Endodermal cell (in vitro differentiated cells): Measurements from ENCODE around the gene MMP12. TPM values are rescaled to one million over a fixed set of nuclear protein-coding genes. Genes with fewer than 3 reads are reported as not detected.

ENCODE experiments used
- DNase-seq: peaks from one replicate; pipeline ENCODE4 v3.0.0-alpha.2; 2017
- H3K27ac ChIP-seq: 2 replicates; pipeline ENCODE4 v1.5.1; 2013; ENCODE audit warnings: mild to moderate bottlenecking, low read depth, low read length, moderate library complexity
- H3K27me3 ChIP-seq: 2 replicates; pipeline ENCODE4 v1.6.1; 2013; ENCODE audit warnings: mild to moderate bottlenecking, low read length, moderate library complexity; ENCODE audit not compliant: insufficient read depth, control insufficient read depth, poor library complexity, severe bottlenecking
- H3K36me3 ChIP-seq: 2 replicates; pipeline ENCODE4 v1.7.0; 2013; ENCODE audit warnings: mild to moderate bottlenecking, low read length, moderate library complexity; ENCODE audit not compliant: control insufficient read depth, insufficient read depth
- H3K4me1 ChIP-seq: one replicate; pipeline ENCODE4 v1.7.0; 2013; ENCODE audit warnings: low read length; ENCODE audit not compliant: control insufficient read depth, insufficient read depth
- H3K4me3 ChIP-seq: 2 replicates; pipeline ENCODE4 v1.5.1; 2013; ENCODE audit warnings: mild to moderate bottlenecking, low read length, moderate library complexity
- H3K9ac ChIP-seq: 2 replicates; pipeline ENCODE4 v1.6.1; 2013; ENCODE audit warnings: mild to moderate bottlenecking, low read length, moderate library complexity; ENCODE audit not compliant: poor library complexity, severe bottlenecking; ENCODE audit errors: extremely low read depth
- H3K9me3 ChIP-seq: 2 replicates; pipeline ENCODE4 v1.6.1; 2013; ENCODE audit warnings: mild to moderate bottlenecking, low read length, moderate library complexity; ENCODE audit not compliant: control insufficient read depth
- H3K27ac Mint-ChIP-seq: 2 replicates; pipeline ENCODE4 v1.8.0; 2020; ENCODE audit warnings: mixed read lengths
- H3K27me3 Mint-ChIP-seq: 2 replicates; pipeline ENCODE4 v1.8.0; 2021; ENCODE audit warnings: mild to moderate bottlenecking, mixed read lengths; ENCODE audit not compliant: insufficient read depth
- H3K36me3 Mint-ChIP-seq: 2 replicates; pipeline ENCODE4 v1.8.0; 2020; ENCODE audit warnings: low read depth, mixed read lengths
- H3K4me1 Mint-ChIP-seq: 2 replicates; pipeline ENCODE4 v1.8.0; 2020; ENCODE audit warnings: mixed read lengths
- H3K4me3 Mint-ChIP-seq: 2 replicates; pipeline ENCODE4 v1.8.0; 2020; ENCODE audit warnings: mild to moderate bottlenecking, moderate library complexity, mixed read lengths
- H3K9me3 Mint-ChIP-seq: 2 replicates; pipeline ENCODE4 v1.8.0; 2020; ENCODE audit warnings: mild to moderate bottlenecking, mixed read lengths
- CTCF ChIP-seq: fragments of 200-600 bp; sonication (generic); conservative IDR thresholded peaks from 2 replicates; pipeline ENCODE4 v1.5.0; 2021; ENCODE audit warnings: antibody characterized with exemption, mild to moderate bottlenecking
- WGBS, 2 experiments: methylation state at CpG; one replicate each; pipeline versions ENCODE4 v1.1.5 to v1.1.7; 2013; ENCODE audit warnings: missing lambda C conversion rate in 2 of 2, mixed read lengths in 1 of 2; ENCODE audit not compliant: insufficient coverage in 1 of 2, insufficient read length in 1 of 2; 5-methylcytosine and 5-hydroxymethylcytosine counted together
- total RNA-seq, 2 donors: library from RNA; stranded (reverse); fragmentation: NEBNext Ultra II Directional in 1 of 2; extraction: Animal tissue kit (Norgen Biotek cat#: 25700) in 1 of 2; gene quantifications; 2 replicates in 1 of 2; 3 replicates in 1 of 2; pipeline ENCODE4 v1.2.1, GENCODE V29; 2021

The MMP12 gene
- total RNA-seq, 2 donors from 2014 or later: not detected

- H3K9me3 ChIP-seq: no peaks in the 10 kb centered on the region
- peaks cover 5% of the 10 kb centered on the region for H3K4me1 Mint-ChIP-seq
- WGBS, 2 experiments: 84 to 91% methylated on average over 3 of the region's 3 CpGs
- no peaks in the 10 kb centered on the region for H3K27me3 ChIP-seq
- no peaks in the 10 kb centered on the region for H3K27me3 Mint-ChIP-seq
- no peaks in the 10 kb centered on the region for H3K4me1 ChIP-seq
- H3K9me3 Mint-ChIP-seq: peaks cover 2% of the 10 kb centered on the region
- H3K27ac ChIP-seq: no peak overlapping the region
- no peaks in the 10 kb centered on the region for H3K36me3 ChIP-seq
- H3K36me3 Mint-ChIP-seq: no peaks in the 10 kb centered on the region
- H3K9ac ChIP-seq: no peak overlapping the region
- no peak overlapping the region for H3K4me3 ChIP-seq
- no peak for DNase-seq
- H3K27ac Mint-ChIP-seq: no peak overlapping the region
- H3K4me3 Mint-ChIP-seq: no peak overlapping the region
- TF ChIP-seq CTCF: no peak
These were observed 28.5 kb downstream of the MMP12 start for GRCh38 chr11:102846292-102846691.

GRCh38 chr11:102843489-102843888, 31.3 kb downstream of the MMP12 start, which contains the start of gene MMP3:
MMP3 (minus strand) TSS chr11:102843609; CDS start chr11:102843546, 63 bp downstream.
- peaks cover 5% of the 10 kb centered on the region for H3K4me1 Mint-ChIP-seq
- no peak for TF ChIP-seq CTCF
- Histone ChIP-seq H3K9ac (no peak within 1 kb of the TSS), H3K36me3 (no peaks in the 10 kb centered on the region), H3K4me3 (no peak within 1 kb of the TSS), H3K4me1 (no peaks in the 10 kb centered on the region), H3K27ac (no peak within 1 kb of the TSS), H3K27me3 (no peaks in the 10 kb centered on the region), H3K9me3 (no peaks in the 10 kb centered on the region)
- peaks cover 2% of the 10 kb centered on the region for H3K9me3 Mint-ChIP-seq
- no peaks in the 10 kb centered on the region for H3K36me3 Mint-ChIP-seq
- H3K27me3 Mint-ChIP-seq: no peaks in the 10 kb centered on the region
- DNase-seq: no peak
- H3K4me3 Mint-ChIP-seq: no peak within 1 kb of the TSS
- 93 to 100% methylated on average over 3 to 4 of the region's 4 CpGs for WGBS, 2 experiments
- H3K27ac Mint-ChIP-seq: no peak within 1 kb of the TSS

- 83% methylated on average over 1 of the region's 1 CpG; no CpG with 5 or more reads in 1 of the 2 experiments for WGBS, 2 experiments
- no peak overlapping the region for H3K27ac Mint-ChIP-seq
- H3K9me3 ChIP-seq: no peaks in the 10 kb centered on the region
- no peak overlapping the region for H3K4me3 ChIP-seq
- peaks cover 5% of the 10 kb centered on the region for H3K4me1 Mint-ChIP-seq
- H3K27me3 Mint-ChIP-seq: no peaks in the 10 kb centered on the region
- H3K27me3 ChIP-seq: no peaks in the 10 kb centered on the region
- H3K27ac ChIP-seq: no peak overlapping the region
- no peak overlapping the region for H3K4me3 Mint-ChIP-seq
- peaks cover 2% of the 10 kb centered on the region for H3K9me3 Mint-ChIP-seq
- no peak overlapping the region for H3K9ac ChIP-seq
- TF ChIP-seq CTCF: no peak
- no peaks in the 10 kb centered on the region for H3K36me3 Mint-ChIP-seq
- no peak for DNase-seq
- H3K36me3 ChIP-seq: no peaks in the 10 kb centered on the region
- no peaks in the 10 kb centered on the region for H3K4me1 ChIP-seq
These were observed 31.9 kb downstream of the MMP12 start for GRCh38 chr11:102842930-102843329.
